ENCODE data around the gene CYGB. TPM values are rescaled to one million over a fixed set of nuclear protein-coding genes. Genes with fewer than 3 reads are reported as not detected.

The CYGB gene
- total RNA-seq, 1 donor from 2014 or later = 10.1 TPM

DNA sequence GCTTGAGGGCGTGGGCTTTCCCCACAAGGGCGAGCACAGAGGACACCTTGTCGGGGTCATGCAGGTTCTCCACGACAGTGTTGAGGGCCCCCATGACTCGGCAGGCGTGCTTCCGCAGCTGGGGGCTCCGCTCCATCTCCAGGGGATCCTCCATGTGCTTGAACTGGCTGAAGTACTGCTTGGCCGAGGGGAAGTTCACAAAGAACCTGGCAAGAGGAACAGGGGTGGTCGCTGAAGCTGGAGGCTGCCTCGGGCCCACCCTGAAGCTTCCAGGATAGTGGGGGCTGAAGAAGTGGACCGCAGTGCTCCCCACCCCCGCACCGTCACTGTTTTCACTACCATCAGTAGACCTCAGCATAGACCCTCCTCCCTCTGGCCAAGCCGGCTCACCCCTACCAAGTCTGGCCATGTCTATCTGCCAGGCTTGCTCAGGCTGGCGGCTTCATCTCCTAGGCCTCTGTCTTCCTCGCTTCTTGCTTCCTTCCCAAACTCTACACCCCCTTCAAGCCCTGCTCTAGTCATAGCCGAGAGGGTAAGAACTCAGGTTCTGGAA, 5.9 kb downstream of the CYGB start:
- DNase-seq (ENCODE audit: low spot score in 2 of 2, unreplicated experiment in 2 of 2) = no peak
- Mint-ChIP-seq H3K4me3 (no peak overlapping the region), H3K36me3 (no peaks in the 10 kb centered on the region), H3K27ac (peak overlapping the region; percentile 71), H3K4me1 (peaks cover 31% of the 10 kb centered on the region), H3K9me3 (no peaks in the 10 kb centered on the region), H3K27me3 (ENCODE audit: low read depth) (peaks cover 18% of the 10 kb centered on the region)
- TF ChIP-seq, protein P1, sequence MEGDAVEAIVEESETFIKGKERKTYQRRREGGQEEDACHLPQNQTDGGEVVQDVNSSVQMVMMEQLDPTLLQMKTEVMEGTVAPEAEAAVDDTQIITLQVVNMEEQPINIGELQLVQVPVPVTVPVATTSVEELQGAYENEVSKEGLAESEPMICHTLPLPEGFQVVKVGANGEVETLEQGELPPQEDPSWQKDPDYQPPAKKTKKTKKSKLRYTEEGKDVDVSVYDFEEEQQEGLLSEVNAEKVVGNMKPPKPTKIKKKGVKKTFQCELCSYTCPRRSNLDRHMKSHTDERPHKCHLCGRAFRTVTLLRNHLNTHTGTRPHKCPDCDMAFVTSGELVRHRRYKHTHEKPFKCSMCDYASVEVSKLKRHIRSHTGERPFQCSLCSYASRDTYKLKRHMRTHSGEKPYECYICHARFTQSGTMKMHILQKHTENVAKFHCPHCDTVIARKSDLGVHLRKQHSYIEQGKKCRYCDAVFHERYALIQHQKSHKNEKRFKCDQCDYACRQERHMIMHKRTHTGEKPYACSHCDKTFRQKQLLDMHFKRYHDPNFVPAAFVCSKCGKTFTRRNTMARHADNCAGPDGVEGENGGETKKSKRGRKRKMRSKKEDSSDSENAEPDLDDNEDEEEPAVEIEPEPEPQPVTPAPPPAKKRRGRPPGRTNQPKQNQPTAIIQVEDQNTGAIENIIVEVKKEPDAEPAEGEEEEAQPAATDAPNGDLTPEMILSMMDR (IDR thresholded peaks at IDR 0.05; ENCODE audit: unreplicated experiment) = no peak

DNA sequence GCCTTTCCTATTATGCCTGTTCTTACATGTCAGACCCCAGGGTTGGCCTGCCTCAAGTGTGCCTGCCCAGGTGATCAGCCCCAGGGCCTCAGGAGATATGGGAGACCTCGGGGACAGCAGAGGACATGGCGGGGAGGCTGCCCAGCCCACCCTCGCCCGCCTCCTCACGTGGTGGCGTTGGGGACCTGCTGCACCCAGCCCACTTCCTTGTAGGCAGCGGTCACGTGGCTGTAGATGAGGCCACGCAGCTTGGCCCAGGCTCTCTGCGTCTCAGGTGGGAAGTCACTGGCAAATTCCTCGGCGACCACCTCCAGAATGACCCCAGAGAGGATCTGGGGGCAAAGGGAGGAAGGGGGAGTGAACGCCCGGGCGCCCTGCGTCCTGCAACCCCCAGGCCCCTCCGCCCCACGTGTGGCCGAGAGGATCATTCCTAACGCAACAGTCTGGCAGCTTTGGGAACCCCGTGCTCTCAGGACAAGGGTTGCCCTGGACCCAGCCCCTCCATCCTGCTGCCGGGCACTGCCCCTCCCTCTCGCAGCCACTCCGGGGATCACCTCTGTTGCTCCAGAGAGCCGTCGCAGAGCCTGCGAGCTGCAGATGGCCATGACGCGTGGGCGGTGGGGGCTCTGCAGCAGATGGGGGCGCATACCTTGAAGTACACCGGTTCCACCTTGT, 6.6 kb downstream of the CYGB start:
- Mint-ChIP-seq H3K4me3 (no peak overlapping the region), H3K27me3 (ENCODE audit: low read depth) (peaks cover 11% of the 10 kb centered on the region), H3K27ac (no peak overlapping the region), H3K36me3 (no peaks in the 10 kb centered on the region), H3K4me1 (peaks cover 31% of the 10 kb centered on the region), H3K9me3 (no peaks in the 10 kb centered on the region)
- TF ChIP-seq, protein P1 (IDR thresholded peaks at IDR 0.05; ENCODE audit: unreplicated experiment) = no peak
- no peak for DNase-seq (ENCODE audit: low spot score in 2 of 2, unreplicated experiment in 2 of 2)

DNA sequence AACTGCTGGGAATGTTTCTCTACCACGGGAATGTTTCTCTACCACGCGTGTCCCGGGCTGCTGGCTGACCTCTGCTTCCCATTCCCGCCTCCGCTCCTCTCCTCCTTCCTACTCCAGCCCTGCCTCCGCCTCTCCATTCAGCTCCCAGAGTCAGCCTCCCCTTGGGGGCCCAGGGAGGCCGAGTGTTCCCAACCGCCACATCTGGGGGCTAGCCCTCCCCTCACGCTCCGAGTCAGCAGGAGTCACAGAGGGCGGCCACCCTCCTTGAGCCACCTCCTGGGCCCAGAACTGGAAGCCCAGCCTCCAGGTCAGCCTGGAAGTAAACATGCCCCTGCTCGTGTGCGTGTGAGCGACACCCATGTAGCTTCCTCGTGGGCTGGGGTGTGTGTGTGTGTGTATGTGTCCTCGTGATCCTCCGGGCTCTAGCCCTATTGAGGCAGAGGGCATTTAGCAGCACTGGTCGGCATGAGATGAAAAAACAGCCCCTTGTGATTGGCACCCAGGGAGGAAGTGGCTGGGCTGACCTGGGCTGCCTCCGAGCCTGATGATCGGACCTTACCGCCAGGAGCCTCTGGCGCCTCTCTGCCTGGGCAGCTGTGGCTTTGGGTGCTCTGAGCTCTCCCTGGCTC, 7.3 kb downstream of the CYGB start:
- Mint-ChIP-seq H3K4me3 (no peak overlapping the region), H3K9me3 (no peaks in the 10 kb centered on the region), H3K27ac (peak overlapping the region; percentile 89), H3K36me3 (no peaks in the 10 kb centered on the region), H3K27me3 (ENCODE audit: low read depth) (peaks cover 5% of the 10 kb centered on the region), H3K4me1 (peaks cover 31% of the 10 kb centered on the region)
- DNase-seq (ENCODE audit: low spot score in 2 of 2, unreplicated experiment in 2 of 2) = no peak
- TF ChIP-seq, protein P1 (IDR thresholded peaks at IDR 0.05; ENCODE audit: unreplicated experiment) = no peak

DNA sequence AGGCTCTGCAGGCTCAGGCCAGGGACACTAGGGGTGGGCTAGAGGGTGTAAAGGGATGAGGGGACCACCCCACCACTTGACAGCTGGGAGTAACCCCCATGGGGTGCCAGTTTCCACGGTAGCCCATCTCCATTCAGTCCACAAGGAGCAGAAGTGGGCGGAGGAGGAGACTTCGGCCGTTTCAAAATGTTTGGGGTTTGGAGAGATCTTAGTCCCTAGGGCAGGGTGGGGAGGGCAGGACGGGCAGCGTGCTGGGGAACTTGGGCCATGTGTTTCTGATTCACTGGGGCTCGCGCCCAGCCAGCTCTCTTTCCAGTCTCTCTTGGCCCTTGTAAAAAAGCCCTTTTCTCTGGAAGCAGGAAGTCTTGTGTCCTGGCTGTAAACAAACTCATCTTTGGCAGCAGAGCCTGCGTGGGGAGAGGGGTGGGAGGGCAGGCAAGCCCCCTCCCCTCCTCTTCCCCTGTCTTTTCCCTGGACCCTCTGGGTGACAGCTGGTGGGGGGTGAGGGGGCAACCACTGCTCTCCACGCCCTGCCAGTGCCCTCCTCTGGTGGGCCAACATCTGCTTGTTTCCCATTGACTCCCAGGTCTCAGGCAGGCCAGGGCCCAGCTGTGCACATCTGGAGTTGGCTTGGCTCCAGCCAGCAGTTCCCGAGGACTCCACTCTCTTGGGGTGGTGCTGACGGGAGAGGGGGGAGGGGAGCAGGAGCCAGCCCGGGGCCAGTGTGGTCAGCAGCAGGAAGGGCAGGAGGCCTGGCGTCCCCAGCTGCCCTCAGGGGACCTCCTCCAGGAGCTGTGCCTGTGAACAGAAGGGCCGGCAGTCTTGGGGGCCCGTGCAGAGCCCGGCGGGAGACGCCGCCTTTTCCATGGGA, 8.1 kb downstream of the CYGB start:
- H3K27ac Mint-ChIP-seq = peak overlapping the region; percentile 89
- no peak for DNase-seq (ENCODE audit: low spot score in 2 of 2, unreplicated experiment in 2 of 2)
- TF ChIP-seq, protein P1 (IDR thresholded peaks at IDR 0.05; ENCODE audit: unreplicated experiment) = no peak
- peaks cover 3% of the 10 kb centered on the region for H3K27me3 Mint-ChIP-seq (ENCODE audit: low read depth)
- no peak overlapping the region for H3K4me3 Mint-ChIP-seq
- H3K36me3 Mint-ChIP-seq = no peaks in the 10 kb centered on the region
- peaks cover 38% of the 10 kb centered on the region for H3K4me1 Mint-ChIP-seq
- no peaks in the 10 kb centered on the region for H3K9me3 Mint-ChIP-seq

DNA sequence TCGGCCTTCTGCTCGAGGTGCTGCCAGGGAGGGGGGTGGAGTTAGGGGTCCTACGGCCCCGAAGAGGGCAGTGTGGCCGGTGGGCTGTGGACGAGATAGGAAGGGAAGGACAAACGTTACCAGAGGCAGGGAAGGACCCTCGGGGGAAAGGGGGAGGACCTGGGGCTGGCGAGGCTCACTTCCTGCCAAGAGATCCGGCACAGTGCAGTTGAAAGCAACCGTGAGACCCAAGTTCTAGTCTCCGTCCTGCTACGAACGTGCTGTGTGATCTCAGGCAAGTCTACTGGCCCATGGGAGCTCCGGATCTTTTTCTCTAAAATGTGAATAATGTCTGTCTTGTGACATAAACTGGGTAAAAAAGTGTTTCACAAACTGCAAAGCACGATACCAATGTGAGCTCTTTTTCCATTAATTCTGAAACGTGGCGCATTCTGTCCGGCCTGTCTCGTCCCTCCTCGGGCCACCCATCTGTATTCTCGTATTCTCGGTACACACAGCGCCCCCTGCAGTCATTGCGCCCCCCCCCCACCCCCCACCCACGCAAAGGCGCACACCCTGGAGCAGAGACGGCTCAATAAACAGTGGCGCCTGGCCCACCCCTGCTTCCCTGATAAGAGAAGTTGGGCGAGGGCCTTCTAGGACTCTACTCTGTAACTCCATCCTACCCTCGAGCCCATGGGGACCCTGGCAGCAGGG, 8.8 kb downstream of the CYGB start:
- H3K27me3 Mint-ChIP-seq (ENCODE audit: low read depth) = peaks cover 3% of the 10 kb centered on the region
- H3K27ac Mint-ChIP-seq = peak overlapping the region; percentile 72
- H3K4me3 Mint-ChIP-seq = no peak overlapping the region
- H3K9me3 Mint-ChIP-seq = no peaks in the 10 kb centered on the region
- TF ChIP-seq, protein P1 (IDR thresholded peaks at IDR 0.05; ENCODE audit: unreplicated experiment) = no peak
- peaks cover 39% of the 10 kb centered on the region for H3K4me1 Mint-ChIP-seq
- H3K36me3 Mint-ChIP-seq = no peaks in the 10 kb centered on the region
- DNase-seq (ENCODE audit: low spot score in 2 of 2, unreplicated experiment in 2 of 2) = no peak

Measured in mesothelial cell of epicardium (in vitro differentiated cells).